Measurements from ENCODE around the gene GRK1. TPM values are rescaled to one million over a fixed set of nuclear protein-coding genes. Genes with fewer than 3 reads are reported as not detected.

The GRK1 gene
- total RNA-seq, 1 experiment from 2014 or later, result not detected

DNA sequence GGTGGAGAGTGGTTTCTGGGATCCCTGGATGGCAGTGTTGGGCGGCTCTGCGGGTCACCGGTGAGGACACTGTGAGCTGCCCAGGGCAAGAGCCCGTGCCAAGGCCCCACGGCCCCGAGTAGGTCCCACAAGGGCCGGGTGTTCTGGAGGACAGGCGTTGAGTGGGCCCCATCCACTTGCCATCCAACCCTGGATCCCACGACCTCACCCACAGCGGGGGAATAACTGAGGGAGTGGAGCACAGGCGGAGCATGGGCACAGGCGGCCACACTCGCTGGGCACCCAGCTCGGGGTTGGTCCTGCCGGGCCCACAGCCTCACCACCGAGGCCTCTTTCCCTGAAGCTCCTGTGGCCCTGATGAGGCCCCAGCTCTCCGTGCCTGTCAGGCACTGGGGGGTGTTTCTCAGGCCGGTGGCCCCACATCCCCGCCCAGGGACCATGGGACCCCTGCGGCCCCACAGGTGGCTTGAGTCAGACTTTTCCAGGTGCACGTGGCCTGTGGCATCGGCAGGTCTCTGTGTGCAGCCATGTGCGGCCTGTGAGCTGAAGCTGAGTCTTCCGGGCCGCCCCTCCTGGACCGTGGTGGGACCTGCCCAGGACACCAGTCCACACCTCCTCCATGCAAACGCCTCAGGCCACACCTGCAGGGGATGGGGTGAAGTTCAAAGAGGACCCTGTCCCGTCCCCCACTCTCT is 108.6 kb downstream of the GRK1 start:
- no peaks in the 10 kb centered on the region for H3K4me1 ChIP-seq (ENCODE audit: low read length)
- H3K4me3 ChIP-seq (ENCODE audit: low read length), result no peak overlapping the region
- H3K9ac ChIP-seq (ENCODE audit: low read length), result no peak overlapping the region
- no peak overlapping the region for H3K27ac ChIP-seq (ENCODE audit: low read length)
- no peaks in the 10 kb centered on the region for H3K27me3 ChIP-seq (ENCODE audit: low read length)
- no peak for DNase-seq
- H3K36me3 ChIP-seq (ENCODE audit: insufficient read depth, low read length), result no peaks in the 10 kb centered on the region
- no peaks in the 10 kb centered on the region for H3K9me2 ChIP-seq (replicated peaks; ENCODE audit: insufficient read depth, low read length)
- no peaks in the 10 kb centered on the region for H4K20me1 ChIP-seq (ENCODE audit: insufficient read depth, low read depth, low read length)
- no peaks in the 10 kb centered on the region for H3K9me3 ChIP-seq (ENCODE audit: low read length)
- H3K79me2 ChIP-seq (ENCODE audit: low read length), result no peaks in the 10 kb centered on the region
- no peak overlapping the region for H3K4me2 ChIP-seq (ENCODE audit: low read depth, low read length, poor library complexity, severe bottlenecking)
- no peak overlapping the region for H2AFZ ChIP-seq (ENCODE audit: low read length)

GRCh38 chr13:113776231-113777125 is 109.5 kb downstream of the GRK1 start:
- H3K4me1 ChIP-seq (ENCODE audit: low read length), result no peaks in the 10 kb centered on the region
- no peak overlapping the region for H3K27ac ChIP-seq (ENCODE audit: low read length)
- no peaks in the 10 kb centered on the region for H3K36me3 ChIP-seq (ENCODE audit: insufficient read depth, low read length)
- no peak for DNase-seq
- H2AFZ ChIP-seq (ENCODE audit: low read length), result no peak overlapping the region
- H3K27me3 ChIP-seq (ENCODE audit: low read length), result no peaks in the 10 kb centered on the region
- no peaks in the 10 kb centered on the region for H3K9me3 ChIP-seq (ENCODE audit: low read length)
- no peak overlapping the region for H3K4me2 ChIP-seq (ENCODE audit: low read depth, low read length, poor library complexity, severe bottlenecking)
- H4K20me1 ChIP-seq (ENCODE audit: insufficient read depth, low read depth, low read length), result no peaks in the 10 kb centered on the region
- H3K79me2 ChIP-seq (ENCODE audit: low read length), result no peaks in the 10 kb centered on the region
- H3K9me2 ChIP-seq (replicated peaks; ENCODE audit: insufficient read depth, low read length), result no peaks in the 10 kb centered on the region
- no peak overlapping the region for H3K4me3 ChIP-seq (ENCODE audit: low read length)
- no peak overlapping the region for H3K9ac ChIP-seq (ENCODE audit: low read length)

DNA sequence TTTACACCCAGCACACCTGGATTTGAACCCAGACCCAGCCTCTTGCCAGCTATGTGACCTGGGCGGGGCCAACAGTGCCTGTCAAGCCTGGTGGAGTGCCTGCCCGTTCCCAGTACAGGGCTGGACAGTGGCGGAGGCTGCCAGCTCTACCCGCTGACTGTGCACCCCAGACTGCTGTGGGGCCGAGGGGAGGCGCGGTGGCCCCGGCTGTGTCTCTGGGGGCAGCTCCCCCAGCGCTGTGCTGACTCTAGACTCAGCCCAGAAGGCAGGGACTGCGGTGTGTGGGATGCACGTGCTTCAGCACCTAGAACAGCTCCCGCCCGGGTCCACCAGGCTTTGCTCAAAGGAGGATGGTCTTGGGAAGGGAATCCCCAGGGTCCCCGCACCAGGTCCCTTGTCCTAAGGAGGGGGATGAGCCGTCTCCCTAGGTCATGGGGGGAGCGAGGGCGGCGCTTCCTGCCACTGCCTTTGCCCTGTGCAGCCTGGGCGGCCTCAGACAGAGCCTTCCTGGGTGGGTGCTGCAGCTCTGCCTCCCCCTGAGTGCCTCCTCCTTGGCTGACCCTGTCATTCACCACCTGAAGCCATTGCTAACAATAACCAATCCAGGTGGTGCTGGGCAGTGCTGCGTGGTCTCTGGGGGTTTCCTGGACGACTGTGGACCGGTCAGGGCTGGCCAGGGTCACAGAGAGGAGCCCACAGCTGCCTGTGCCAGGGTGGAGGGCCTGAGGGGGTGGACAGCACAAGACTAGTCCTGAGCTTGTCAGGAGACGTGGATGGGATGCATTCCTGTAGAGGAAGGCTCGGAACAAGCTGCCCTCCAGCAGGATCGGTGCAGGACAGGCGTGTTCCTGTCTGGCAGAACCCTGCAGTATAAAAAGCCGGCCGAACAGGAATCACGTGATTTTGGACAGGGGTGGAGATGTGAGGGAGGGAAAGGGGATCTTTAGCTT is 110.6 kb downstream of the GRK1 start:
- no peak overlapping the region for H3K4me3 ChIP-seq (ENCODE audit: low read length)
- no peak overlapping the region for H3K27ac ChIP-seq (ENCODE audit: low read length)
- no peaks in the 10 kb centered on the region for H3K27me3 ChIP-seq (ENCODE audit: low read length)
- H3K79me2 ChIP-seq (ENCODE audit: low read length), result no peaks in the 10 kb centered on the region
- H2AFZ ChIP-seq (ENCODE audit: low read length), result no peak overlapping the region
- H3K4me2 ChIP-seq (ENCODE audit: low read depth, low read length, poor library complexity, severe bottlenecking), result no peak overlapping the region
- H3K4me1 ChIP-seq (ENCODE audit: low read length), result no peaks in the 10 kb centered on the region
- DNase-seq, result peak; percentile 66
- no peaks in the 10 kb centered on the region for H3K9me2 ChIP-seq (replicated peaks; ENCODE audit: insufficient read depth, low read length)
- H3K36me3 ChIP-seq (ENCODE audit: insufficient read depth, low read length), result no peaks in the 10 kb centered on the region
- H3K9me3 ChIP-seq (ENCODE audit: low read length), result no peaks in the 10 kb centered on the region
- no peaks in the 10 kb centered on the region for H4K20me1 ChIP-seq (ENCODE audit: insufficient read depth, low read depth, low read length)
- H3K9ac ChIP-seq (ENCODE audit: low read length), result no peak overlapping the region

DNA sequence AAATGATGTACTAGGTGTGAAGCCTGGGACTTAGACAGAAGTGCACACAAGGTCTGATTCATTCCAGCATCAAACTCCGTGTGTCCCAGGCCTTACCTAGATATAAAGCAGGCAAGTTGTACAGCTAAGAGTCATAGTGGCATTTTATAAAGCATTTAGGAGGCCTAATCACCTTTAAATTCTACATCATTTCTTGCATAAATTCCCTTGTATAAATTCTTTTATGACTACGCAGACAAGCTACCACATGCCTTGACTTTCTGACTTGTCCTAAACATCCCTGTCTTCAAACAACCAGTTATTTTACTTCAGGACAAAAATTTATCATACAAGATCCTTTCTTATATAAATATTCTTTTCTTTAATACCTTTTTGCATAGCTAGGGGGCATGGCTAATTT is 114.6 kb downstream of the GRK1 start:
- no peak overlapping the region for H3K9ac ChIP-seq (ENCODE audit: low read length)
- no peaks in the 10 kb centered on the region for H4K20me1 ChIP-seq (ENCODE audit: insufficient read depth, low read depth, low read length)
- no peaks in the 10 kb centered on the region for H3K36me3 ChIP-seq (ENCODE audit: insufficient read depth, low read length)
- H3K4me2 ChIP-seq (ENCODE audit: low read depth, low read length, poor library complexity, severe bottlenecking), result no peak overlapping the region
- no peaks in the 10 kb centered on the region for H3K9me3 ChIP-seq (ENCODE audit: low read length)
- DNase-seq, result no peak
- no peaks in the 10 kb centered on the region for H3K79me2 ChIP-seq (ENCODE audit: low read length)
- H3K4me3 ChIP-seq (ENCODE audit: low read length), result no peak overlapping the region
- H3K27me3 ChIP-seq (ENCODE audit: low read length), result no peaks in the 10 kb centered on the region
- no peak overlapping the region for H2AFZ ChIP-seq (ENCODE audit: low read length)
- no peaks in the 10 kb centered on the region for H3K9me2 ChIP-seq (replicated peaks; ENCODE audit: insufficient read depth, low read length)
- H3K27ac ChIP-seq (ENCODE audit: low read length), result no peak overlapping the region
- peaks cover 5% of the 10 kb centered on the region for H3K4me1 ChIP-seq (ENCODE audit: low read length)

GRCh38 chr13:113782472-113782871 is 115.5 kb downstream of the GRK1 start:
- Histone ChIP-seq H4K20me1 (ENCODE audit: insufficient read depth, low read depth, low read length) (no peaks in the 10 kb centered on the region), H3K9ac (ENCODE audit: low read length) (no peak overlapping the region), H3K4me3 (ENCODE audit: low read length) (no peak overlapping the region), H2AFZ (ENCODE audit: low read length) (no peak overlapping the region), H3K79me2 (ENCODE audit: low read length) (no peaks in the 10 kb centered on the region), H3K27ac (ENCODE audit: low read length) (no peak overlapping the region), H3K4me1 (ENCODE audit: low read length) (peaks cover 5% of the 10 kb centered on the region), H3K36me3 (ENCODE audit: insufficient read depth, low read length) (no peaks in the 10 kb centered on the region), H3K27me3 (ENCODE audit: low read length) (no peaks in the 10 kb centered on the region), H3K9me2 (replicated peaks; ENCODE audit: insufficient read depth, low read length) (no peaks in the 10 kb centered on the region), H3K9me3 (ENCODE audit: low read length) (no peaks in the 10 kb centered on the region), H3K4me2 (ENCODE audit: low read depth, low read length, poor library complexity, severe bottlenecking) (no peak overlapping the region)
- no peak for DNase-seq

DNA sequence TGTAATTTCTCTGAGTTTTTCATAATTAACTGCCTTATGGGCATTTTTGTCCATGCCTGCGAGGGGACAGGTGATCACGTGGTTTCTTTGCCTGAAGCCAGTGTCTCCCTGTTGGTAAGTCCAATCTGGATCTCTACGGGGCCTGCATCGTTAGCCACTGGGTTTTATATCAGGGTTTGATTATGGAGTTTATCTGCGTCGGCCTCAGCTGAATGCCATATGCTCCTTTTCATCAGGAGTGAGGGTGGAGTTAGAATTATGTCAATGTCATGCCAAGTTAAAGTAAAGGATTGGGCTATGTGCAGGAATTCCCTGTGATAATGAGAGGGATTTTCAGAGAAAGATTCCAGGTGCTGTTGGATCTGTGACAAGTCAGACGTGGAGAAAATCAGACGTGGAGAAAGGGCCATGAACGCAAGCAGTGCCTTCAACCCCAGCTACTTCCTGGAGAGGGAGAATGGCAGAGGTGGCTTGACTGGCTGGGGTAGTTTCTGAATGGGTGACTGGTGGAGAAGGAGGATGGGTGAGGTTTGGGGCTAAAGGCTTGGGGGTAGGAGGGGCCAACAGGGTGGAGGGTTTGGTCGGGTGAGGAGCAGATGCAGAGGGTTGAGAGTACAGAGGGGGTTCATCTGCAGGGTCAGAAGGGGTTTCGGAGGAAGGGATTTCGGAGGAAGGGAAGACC is 116.3 kb downstream of the GRK1 start:
- no peaks in the 10 kb centered on the region for H3K27me3 ChIP-seq (ENCODE audit: low read length)
- no peaks in the 10 kb centered on the region for H3K9me3 ChIP-seq (ENCODE audit: low read length)
- no peak overlapping the region for H2AFZ ChIP-seq (ENCODE audit: low read length)
- no peaks in the 10 kb centered on the region for H3K36me3 ChIP-seq (ENCODE audit: insufficient read depth, low read length)
- H3K79me2 ChIP-seq (ENCODE audit: low read length), result no peaks in the 10 kb centered on the region
- no peak for DNase-seq
- H3K4me2 ChIP-seq (ENCODE audit: low read depth, low read length, poor library complexity, severe bottlenecking), result no peak overlapping the region
- no peak overlapping the region for H3K9ac ChIP-seq (ENCODE audit: low read length)
- peaks cover 5% of the 10 kb centered on the region for H3K4me1 ChIP-seq (ENCODE audit: low read length)
- no peaks in the 10 kb centered on the region for H3K9me2 ChIP-seq (replicated peaks; ENCODE audit: insufficient read depth, low read length)
- no peak overlapping the region for H3K27ac ChIP-seq (ENCODE audit: low read length)
- no peak overlapping the region for H3K4me3 ChIP-seq (ENCODE audit: low read length)
- no peaks in the 10 kb centered on the region for H4K20me1 ChIP-seq (ENCODE audit: insufficient read depth, low read depth, low read length)

DNA sequence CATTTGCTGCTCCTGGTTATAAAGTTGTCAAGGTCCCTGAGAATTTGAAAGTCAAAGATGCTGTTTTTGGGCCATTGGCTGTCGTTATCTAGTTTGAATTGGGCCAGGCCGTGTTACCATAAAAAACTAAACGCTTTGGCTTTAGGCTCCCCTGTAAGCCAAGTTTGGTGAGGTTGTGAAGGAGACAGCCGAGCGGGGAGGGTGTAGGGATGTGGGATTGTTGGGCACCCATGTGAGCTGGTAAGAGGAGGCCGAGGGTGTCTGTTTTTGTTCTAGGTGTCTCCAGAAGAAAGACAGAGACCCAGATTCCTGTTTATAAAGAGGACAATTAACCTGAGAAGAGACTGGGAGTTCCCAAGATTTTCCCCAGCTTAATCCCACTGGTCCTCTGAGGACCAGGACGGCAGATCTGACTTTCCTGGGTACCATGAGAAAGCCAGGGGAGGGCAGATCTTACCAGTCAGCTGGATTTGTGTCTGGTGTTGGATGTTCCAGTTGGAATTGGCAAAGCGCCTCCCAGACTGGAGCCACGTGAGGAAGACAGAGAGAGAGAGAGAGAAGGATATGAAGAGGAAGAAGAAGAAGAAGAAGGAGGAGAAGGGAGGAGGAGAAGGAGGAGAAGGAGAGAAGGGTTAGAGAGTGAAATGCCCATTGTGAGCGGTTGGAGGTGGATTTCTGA is 117.1 kb downstream of the GRK1 start:
- no peak for DNase-seq
- H2AFZ ChIP-seq (ENCODE audit: low read length), result no peak overlapping the region
- no peaks in the 10 kb centered on the region for H3K9me3 ChIP-seq (ENCODE audit: low read length)
- H3K9ac ChIP-seq (ENCODE audit: low read length), result no peak overlapping the region
- peaks cover 5% of the 10 kb centered on the region for H3K4me1 ChIP-seq (ENCODE audit: low read length)
- no peaks in the 10 kb centered on the region for H3K27me3 ChIP-seq (ENCODE audit: low read length)
- no peaks in the 10 kb centered on the region for H3K79me2 ChIP-seq (ENCODE audit: low read length)
- no peak overlapping the region for H3K27ac ChIP-seq (ENCODE audit: low read length)
- no peaks in the 10 kb centered on the region for H3K9me2 ChIP-seq (replicated peaks; ENCODE audit: insufficient read depth, low read length)
- H3K4me3 ChIP-seq (ENCODE audit: low read length), result no peak overlapping the region
- no peaks in the 10 kb centered on the region for H4K20me1 ChIP-seq (ENCODE audit: insufficient read depth, low read depth, low read length)
- no peaks in the 10 kb centered on the region for H3K36me3 ChIP-seq (ENCODE audit: insufficient read depth, low read length)
- no peak overlapping the region for H3K4me2 ChIP-seq (ENCODE audit: low read depth, low read length, poor library complexity, severe bottlenecking)

Measured in Karpas-422 (cell line).